SK-N-SH treated with all-trans-retinoic acid at 6 μM for 48 hours (cell line): Measurements from ENCODE around the gene VPS13C.

Experiments used
- ATAC-seq: fragments of 200-7000 bp; cut with Tn5 transposase; 3 replicates; pipeline ENCODE4 v1.9.1; 2020; ENCODE audit warnings: mild to moderate bottlenecking, moderate library complexity
- ARNTL ChIP-seq: fragments of 450-650 bp; formaldehyde crosslinking; IDR thresholded peaks from 2 replicates; pipeline ENCODE4 v1.5.0; 2020; ENCODE audit warnings: low read depth, mild to moderate bottlenecking, moderate library complexity, borderline replicate concordance
- BACH2 ChIP-seq: fragments of 250-450 bp; sonication (Bioruptor Pico); IDR thresholded peaks from 2 replicates; pipeline ENCODE4 v1.9.0; 2021; ENCODE audit warnings: mild to moderate bottlenecking, borderline replicate concordance
- CSDC2 ChIP-seq: fragments of 250-450 bp; sonication (Bioruptor Pico); IDR thresholded peaks from 2 replicates; pipeline ENCODE4 v1.5.0; 2020; ENCODE audit warnings: mild to moderate bottlenecking, moderate library complexity
- ESRRG ChIP-seq: fragments of 250-450 bp; sonication (Bioruptor Pico); IDR thresholded peaks from 2 replicates; pipeline ENCODE4 v1.6.1; 2021; ENCODE audit warnings: mild to moderate bottlenecking
- ISL1 ChIP-seq: fragments of 250-450 bp; sonication (Bioruptor Pico); IDR thresholded peaks from 2 replicates; pipeline ENCODE4 v2.1.2; 2022; ENCODE audit warnings: mild to moderate bottlenecking, moderate library complexity
- OSR1 ChIP-seq: fragments of 250-450 bp; sonication (Bioruptor Pico); IDR thresholded peaks from 2 replicates; pipeline ENCODE4 v1.8.0; 2022; ENCODE audit warnings: moderate library complexity, mild to moderate bottlenecking, inconsistent platforms
- POU6F1 ChIP-seq: fragments of 250-450 bp; sonication (Bioruptor Pico); IDR thresholded peaks from 2 replicates; pipeline ENCODE4 v1.8.0; 2021; ENCODE audit warnings: low read depth, mild to moderate bottlenecking, moderate library complexity, borderline replicate concordance
- PPARA ChIP-seq: fragments of 250-450 bp; sonication (Bioruptor Pico); IDR thresholded peaks from 2 replicates; pipeline ENCODE4 v1.5.0; 2020; ENCODE audit warnings: mild to moderate bottlenecking, borderline replicate concordance
- RARB ChIP-seq: fragments of 250-450 bp; sonication (Bioruptor Pico); IDR thresholded peaks from 2 replicates; pipeline ENCODE4 v1.8.0; 2021; ENCODE audit warnings: mild to moderate bottlenecking, moderate library complexity
- SNAI2 ChIP-seq: fragments of 250-450 bp; sonication (Bioruptor Pico); IDR thresholded peaks from 2 replicates; pipeline ENCODE4 v1.5.0; 2020; ENCODE audit warnings: mild to moderate bottlenecking, moderate library complexity
- TCF4 ChIP-seq: fragments of 250-450 bp; sonication (Bioruptor Pico); IDR thresholded peaks from 2 replicates; pipeline ENCODE4 v1.8.0; 2021; ENCODE audit warnings: mild to moderate bottlenecking, moderate library complexity, borderline replicate concordance
- TOX ChIP-seq: fragments of 250-450 bp; sonication (Bioruptor Pico); IDR thresholded peaks from 2 replicates; pipeline ENCODE4 v1.8.0; 2021; ENCODE audit warnings: mild to moderate bottlenecking, moderate library complexity, borderline replicate concordance
- ZC3H10 ChIP-seq: fragments of 250-450 bp; sonication (Bioruptor Pico); IDR thresholded peaks from 2 replicates; pipeline ENCODE4 v1.5.1; 2021; ENCODE audit warnings: mild to moderate bottlenecking, moderate library complexity
- ZFP3 ChIP-seq: fragments of 250-450 bp; sonication (Bioruptor Pico); IDR thresholded peaks from 2 replicates; pipeline ENCODE4 v1.5.0; 2020; ENCODE audit warnings: mild to moderate bottlenecking, moderate library complexity
- ZFP30 ChIP-seq: fragments of 450-650 bp; formaldehyde crosslinking; IDR thresholded peaks from 2 replicates; pipeline ENCODE4 v1.5.0; 2022; ENCODE audit warnings: mild to moderate bottlenecking, moderate library complexity
- ZNF565 ChIP-seq: fragments of 450-650 bp; formaldehyde crosslinking; conservative IDR thresholded peaks from 2 replicates; pipeline ENCODE4 v1.5.0; 2020; ENCODE audit warnings: low read depth, mild to moderate bottlenecking, moderate library complexity
- ZNF70 ChIP-seq: fragments of 450-650 bp; formaldehyde crosslinking; IDR thresholded peaks from 2 replicates; pipeline ENCODE4 v1.5.0; 2020; ENCODE audit warnings: mild to moderate bottlenecking, moderate library complexity
- ZNF8 ChIP-seq: fragments of 450-650 bp; formaldehyde crosslinking; IDR thresholded peaks from 2 replicates; pipeline ENCODE4 v1.5.0; 2020; ENCODE audit warnings: mild to moderate bottlenecking, moderate library complexity
- TF ChIP-seq, protein P1 (sequence below): fragments of 250-450 bp; sonication (Bioruptor Pico); IDR thresholded peaks from 2 replicates; pipeline ENCODE4 v1.5.0; 2020; ENCODE audit warnings: mild to moderate bottlenecking, moderate library complexity
- TF ChIP-seq, protein P2 (sequence below): fragments of 250-450 bp; sonication (Bioruptor Pico); IDR thresholded peaks from 2 replicates; pipeline ENCODE4 v1.8.0; 2020; ENCODE audit warnings: mild to moderate bottlenecking, moderate library complexity, borderline replicate concordance

The VPS13C gene

DNA sequence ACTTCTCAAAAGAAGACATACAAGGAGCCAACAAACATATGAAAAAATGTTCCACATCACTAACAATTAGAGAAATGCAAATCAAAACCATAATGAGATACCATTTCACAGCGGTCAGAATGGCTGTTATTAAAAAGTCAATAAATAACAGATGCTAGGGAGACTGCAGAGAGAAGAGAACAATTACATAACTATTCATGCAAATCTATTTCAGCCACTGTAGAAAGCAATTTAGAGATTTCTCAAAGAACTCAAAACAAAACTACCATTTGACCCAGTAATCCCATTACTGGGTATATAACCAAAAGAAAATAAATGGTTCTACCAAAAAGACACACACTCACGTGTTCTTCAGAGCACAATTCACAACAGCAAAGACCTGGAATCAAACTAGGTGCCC is 116.3 kb downstream of the VPS13C start:
- TF ChIP-seq ZFP3 (CRISPR knock-in tag) = no peak
- no peak for TF ChIP-seq ARNTL (CRISPR knock-in tag)
- no peak for TF ChIP-seq TOX (CRISPR knock-in tag)
- no peak for TF ChIP-seq TCF4 (CRISPR knock-in tag)
- no peak for TF ChIP-seq ISL1
- no peak for TF ChIP-seq RARB (CRISPR knock-in tag)
- no peak for TF ChIP-seq ZFP30 (CRISPR knock-in tag)
- TF ChIP-seq, protein P1, sequence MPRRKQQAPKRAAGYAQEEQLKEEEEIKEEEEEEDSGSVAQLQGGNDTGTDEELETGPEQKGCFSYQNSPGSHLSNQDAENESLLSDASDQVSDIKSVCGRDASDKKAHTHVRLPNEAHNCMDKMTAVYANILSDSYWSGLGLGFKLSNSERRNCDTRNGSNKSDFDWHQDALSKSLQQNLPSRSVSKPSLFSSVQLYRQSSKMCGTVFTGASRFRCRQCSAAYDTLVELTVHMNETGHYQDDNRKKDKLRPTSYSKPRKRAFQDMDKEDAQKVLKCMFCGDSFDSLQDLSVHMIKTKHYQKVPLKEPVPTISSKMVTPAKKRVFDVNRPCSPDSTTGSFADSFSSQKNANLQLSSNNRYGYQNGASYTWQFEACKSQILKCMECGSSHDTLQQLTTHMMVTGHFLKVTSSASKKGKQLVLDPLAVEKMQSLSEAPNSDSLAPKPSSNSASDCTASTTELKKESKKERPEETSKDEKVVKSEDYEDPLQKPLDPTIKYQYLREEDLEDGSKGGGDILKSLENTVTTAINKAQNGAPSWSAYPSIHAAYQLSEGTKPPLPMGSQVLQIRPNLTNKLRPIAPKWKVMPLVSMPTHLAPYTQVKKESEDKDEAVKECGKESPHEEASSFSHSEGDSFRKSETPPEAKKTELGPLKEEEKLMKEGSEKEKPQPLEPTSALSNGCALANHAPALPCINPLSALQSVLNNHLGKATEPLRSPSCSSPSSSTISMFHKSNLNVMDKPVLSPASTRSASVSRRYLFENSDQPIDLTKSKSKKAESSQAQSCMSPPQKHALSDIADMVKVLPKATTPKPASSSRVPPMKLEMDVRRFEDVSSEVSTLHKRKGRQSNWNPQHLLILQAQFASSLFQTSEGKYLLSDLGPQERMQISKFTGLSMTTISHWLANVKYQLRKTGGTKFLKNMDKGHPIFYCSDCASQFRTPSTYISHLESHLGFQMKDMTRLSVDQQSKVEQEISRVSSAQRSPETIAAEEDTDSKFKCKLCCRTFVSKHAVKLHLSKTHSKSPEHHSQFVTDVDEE (CRISPR knock-in tag) = no peak
- TF ChIP-seq OSR1 (CRISPR knock-in tag) = no peak
- no peak for TF ChIP-seq CSDC2 (CRISPR knock-in tag)
- TF ChIP-seq ZNF565 (CRISPR knock-in tag) = no peak
- no peak for TF ChIP-seq SNAI2 (CRISPR knock-in tag)
- TF ChIP-seq ZNF8 (CRISPR knock-in tag) = no peak
- no peak for TF ChIP-seq PPARA (CRISPR knock-in tag)
- no peak for TF ChIP-seq ZNF70 (CRISPR knock-in tag)
- no peak for TF ChIP-seq ESRRG (CRISPR knock-in tag)
- no peak for TF ChIP-seq ZC3H10
- ATAC-seq = no peak

DNA sequence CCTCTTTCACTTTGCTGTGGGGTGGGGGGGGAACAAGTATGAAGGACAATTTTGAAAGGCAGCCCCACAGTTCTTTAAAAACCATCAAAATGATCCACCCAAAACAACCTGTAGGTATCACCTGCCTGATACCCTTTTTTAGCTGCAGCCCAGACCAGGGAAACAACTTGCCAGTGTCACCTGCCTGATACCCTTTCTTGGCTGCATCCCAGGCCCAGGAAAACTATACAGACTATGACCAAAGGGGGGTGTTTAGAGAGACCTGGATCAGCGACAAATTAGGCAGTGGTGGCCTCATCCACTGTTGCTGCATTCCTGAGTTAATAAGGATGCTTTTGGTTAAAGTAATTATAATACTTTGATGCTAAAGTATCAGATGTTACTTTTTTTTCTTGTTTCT is 122.0 kb downstream of the VPS13C start:
- ATAC-seq = no peak
- TF ChIP-seq, protein P2, sequence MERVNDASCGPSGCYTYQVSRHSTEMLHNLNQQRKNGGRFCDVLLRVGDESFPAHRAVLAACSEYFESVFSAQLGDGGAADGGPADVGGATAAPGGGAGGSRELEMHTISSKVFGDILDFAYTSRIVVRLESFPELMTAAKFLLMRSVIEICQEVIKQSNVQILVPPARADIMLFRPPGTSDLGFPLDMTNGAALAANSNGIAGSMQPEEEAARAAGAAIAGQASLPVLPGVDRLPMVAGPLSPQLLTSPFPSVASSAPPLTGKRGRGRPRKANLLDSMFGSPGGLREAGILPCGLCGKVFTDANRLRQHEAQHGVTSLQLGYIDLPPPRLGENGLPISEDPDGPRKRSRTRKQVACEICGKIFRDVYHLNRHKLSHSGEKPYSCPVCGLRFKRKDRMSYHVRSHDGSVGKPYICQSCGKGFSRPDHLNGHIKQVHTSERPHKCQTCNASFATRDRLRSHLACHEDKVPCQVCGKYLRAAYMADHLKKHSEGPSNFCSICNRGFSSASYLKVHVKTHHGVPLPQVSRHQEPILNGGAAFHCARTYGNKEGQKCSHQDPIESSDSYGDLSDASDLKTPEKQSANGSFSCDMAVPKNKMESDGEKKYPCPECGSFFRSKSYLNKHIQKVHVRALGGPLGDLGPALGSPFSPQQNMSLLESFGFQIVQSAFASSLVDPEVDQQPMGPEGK (CRISPR knock-in tag) = no peak
- no peak for TF ChIP-seq ESRRG (CRISPR knock-in tag)
- TF ChIP-seq ZC3H10 = no peak
- no peak for TF ChIP-seq TOX (CRISPR knock-in tag)
- no peak for TF ChIP-seq ARNTL (CRISPR knock-in tag)
- no peak for TF ChIP-seq POU6F1 (CRISPR knock-in tag)

GRCh38 chr15:61936528-61937195 is 123.6 kb downstream of the VPS13C start:
- no peak for ATAC-seq
- TF ChIP-seq TOX (CRISPR knock-in tag) = no peak
- no peak for TF ChIP-seq ZC3H10
- no peak for TF ChIP-seq ESRRG (CRISPR knock-in tag)
- TF ChIP-seq BACH2 (CRISPR knock-in tag) = no peak
- no peak for TF ChIP-seq ZNF8 (CRISPR knock-in tag)
- peak; percentile 31; the same call in 1 of the 2 replicates for TF ChIP-seq TCF4 (CRISPR knock-in tag)
- TF ChIP-seq, protein P2 (CRISPR knock-in tag) = no peak
- TF ChIP-seq, protein P1 (CRISPR knock-in tag) = no peak
- no peak for TF ChIP-seq RARB (CRISPR knock-in tag)
